ENCODE measurements around the gene CUTA.

DNA sequence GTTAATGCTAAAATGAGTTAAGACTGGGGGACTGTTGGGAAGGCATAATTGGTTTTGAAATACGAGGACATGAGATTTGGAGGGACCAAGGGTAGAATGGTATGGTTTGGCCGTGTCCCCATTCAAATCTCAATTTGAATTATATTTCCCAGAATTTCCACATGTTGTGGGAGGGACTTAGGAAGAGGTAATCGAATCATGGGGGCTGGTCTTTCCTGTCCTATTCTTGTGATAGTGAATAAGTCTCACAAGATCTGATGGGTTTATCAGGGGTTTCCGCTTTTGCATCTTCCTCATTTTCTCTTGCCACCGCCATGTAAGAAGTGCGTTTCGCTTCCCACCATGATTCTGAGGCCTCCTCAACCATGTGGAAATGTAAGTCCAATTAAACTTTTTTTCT is 49.2 kb upstream of the CUTA start:
- TF ChIP-seq, protein P1, sequence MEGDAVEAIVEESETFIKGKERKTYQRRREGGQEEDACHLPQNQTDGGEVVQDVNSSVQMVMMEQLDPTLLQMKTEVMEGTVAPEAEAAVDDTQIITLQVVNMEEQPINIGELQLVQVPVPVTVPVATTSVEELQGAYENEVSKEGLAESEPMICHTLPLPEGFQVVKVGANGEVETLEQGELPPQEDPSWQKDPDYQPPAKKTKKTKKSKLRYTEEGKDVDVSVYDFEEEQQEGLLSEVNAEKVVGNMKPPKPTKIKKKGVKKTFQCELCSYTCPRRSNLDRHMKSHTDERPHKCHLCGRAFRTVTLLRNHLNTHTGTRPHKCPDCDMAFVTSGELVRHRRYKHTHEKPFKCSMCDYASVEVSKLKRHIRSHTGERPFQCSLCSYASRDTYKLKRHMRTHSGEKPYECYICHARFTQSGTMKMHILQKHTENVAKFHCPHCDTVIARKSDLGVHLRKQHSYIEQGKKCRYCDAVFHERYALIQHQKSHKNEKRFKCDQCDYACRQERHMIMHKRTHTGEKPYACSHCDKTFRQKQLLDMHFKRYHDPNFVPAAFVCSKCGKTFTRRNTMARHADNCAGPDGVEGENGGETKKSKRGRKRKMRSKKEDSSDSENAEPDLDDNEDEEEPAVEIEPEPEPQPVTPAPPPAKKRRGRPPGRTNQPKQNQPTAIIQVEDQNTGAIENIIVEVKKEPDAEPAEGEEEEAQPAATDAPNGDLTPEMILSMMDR (IDR thresholded peaks at IDR 0.05), result no peak
- TF ChIP-seq POLR2A (IDR thresholded peaks at IDR 0.05), result no peak

Data from right lobe of liver (tissue), 4 donors.